PC-3 (cell line): ENCODE results near the gene SWT1. TPM values are rescaled to one million over a fixed set of nuclear protein-coding genes. Genes with fewer than 3 reads are reported as not detected.
A peak's percentile ranks its signal among the peaks of the same experiment; 100 is the strongest.

Experiments
- ATAC-seq: fragments of 200-7000 bp; cut with Tn5 transposase; 2 replicates; pipeline ENCODE4 v1.9.1; 2020; ENCODE audit warnings: mild to moderate bottlenecking, moderate library complexity
- BruUV-seq: library from RNA; stranded (reverse); fragments of 400-500 nt; replicated peaks from 2 replicates; lab custom pipeline; 2021; lab: Mats Ljungman, UMichigan
- CTCF ChIA-PET: fragments of 300-600 bp; sonication (Branson Sonifier 250); formaldehyde crosslinking; loops from one replicate; lab custom pipeline; 2022; ENCODE audit warnings: antibody characterized with exemption; lab: Charles Lee
- POLR2A ChIA-PET: fragments of 300-600 bp; sonication (Branson Sonifier 250); formaldehyde crosslinking; loops from one replicate; lab custom pipeline; 2022; ENCODE audit warnings: antibody characterized with exemption; ENCODE audit not compliant: unreplicated experiment; lab: Charles Lee
- DNase-seq: peaks from one replicate; pipeline ENCODE4 v3.0.0-alpha.2; 2015
- H2AFZ ChIP-seq: fragments of 300-600 bp; sonication (generic); 2 replicates; pipeline ENCODE4 v1.6.0; 2016; ENCODE audit warnings: antibody characterized with exemption, low read length
- H3F3A ChIP-seq: fragments of 300-600 bp; sonication (generic); one replicate; pipeline ENCODE4 v1.6.0; 2017; ENCODE audit warnings: antibody characterized with exemption, low read length, control low read depth, mild to moderate bottlenecking; ENCODE audit not compliant: unreplicated experiment
- H3K27ac ChIP-seq: fragments of 300-600 bp; sonication (generic); 2 replicates; pipeline ENCODE4 v1.5.1; 2016; ENCODE audit warnings: mild to moderate bottlenecking, low read length
- H3K27me3 ChIP-seq: fragments of 300-600 bp; sonication (generic); 2 replicates; pipeline ENCODE4 v1.6.1; 2016; ENCODE audit warnings: low read length, mixed read lengths
- H3K36me3 ChIP-seq: fragments of 300-600 bp; sonication (generic); 2 replicates; pipeline ENCODE4 v1.6.1; 2016; ENCODE audit warnings: low read depth, mixed run types, low read length, mixed read lengths
- H3K4me1 ChIP-seq: fragments of 300-600 bp; sonication (generic); 2 replicates; pipeline ENCODE4 v1.5.1; 2016; ENCODE audit warnings: low read length; ENCODE audit not compliant: insufficient read depth
- H3K4me2 ChIP-seq: fragments of 300-600 bp; sonication (generic); 2 replicates; pipeline ENCODE4 v1.6.0; 2016; ENCODE audit warnings: low read length
- H3K4me3 ChIP-seq: fragments of 300-600 bp; sonication (generic); 2 replicates; pipeline ENCODE4 v1.5.1; 2016; ENCODE audit warnings: mild to moderate bottlenecking, low read length, mixed read lengths
- H3K79me2 ChIP-seq: fragments of 300-600 bp; sonication (generic); 2 replicates; pipeline ENCODE4 v1.6.1; 2017; ENCODE audit warnings: low read length, mixed read lengths
- H3K9ac ChIP-seq: fragments of 300-600 bp; sonication (generic); 2 replicates; pipeline ENCODE4 v1.6.0; 2016; ENCODE audit warnings: mild to moderate bottlenecking, low read length
- H3K9me2 ChIP-seq: fragments of 300-600 bp; sonication (generic); replicated peaks from 2 replicates; pipeline ENCODE4 v1.6.1; 2016; ENCODE audit warnings: mixed run types, low read length, mixed read lengths
- H3K9me3 ChIP-seq: fragments of 300-600 bp; sonication (generic); 2 replicates; pipeline ENCODE4 v1.6.1; 2016; ENCODE audit warnings: low read length, mixed read lengths
- H4K20me1 ChIP-seq: fragments of 300-600 bp; sonication (generic); 2 replicates; pipeline ENCODE4 v1.6.1; 2016; ENCODE audit warnings: low read length, mixed read lengths
- EZH2 ChIP-seq: fragments of 300-600 bp; sonication (generic); IDR thresholded peaks from one replicate; pipeline ENCODE4 v1.6.1; 2017; ENCODE audit warnings: antibody characterized with exemption, mild to moderate bottlenecking, low read length; ENCODE audit not compliant: unreplicated experiment
- EZH2phosphoT487 ChIP-seq: fragments of 300-600 bp; sonication (generic); IDR thresholded peaks from 2 replicates; pipeline ENCODE4 v1.6.1; 2018; ENCODE audit warnings: mild to moderate bottlenecking, antibody characterized with exemption, low read length, borderline replicate concordance
- intact Hi-C: fragments of 100-400 bp; cut with micrococcal nuclease; formaldehyde crosslinking; loops from 2 replicates; pipeline ENCODE4 v1.9.0; 2023
- total RNA-seq: library from RNA; depleted of rRNA; stranded (reverse); fragments of >200 nt; gene quantifications from 2 replicates; pipeline ENCODE4 v1.2.3, GENCODE V29; 2014
- TF ChIP-seq, protein P1 (sequence below): fragments of 300-600 bp; sonication (generic); conservative IDR thresholded peaks from 2 replicates; pipeline ENCODE4 v1.5.1; 2017; ENCODE audit warnings: antibody characterized with exemption, low read depth, mild to moderate bottlenecking, low read length

Gene SWT1
- total RNA-seq, 1 experiment from 2014 or later: 0.69 TPM

DNA sequence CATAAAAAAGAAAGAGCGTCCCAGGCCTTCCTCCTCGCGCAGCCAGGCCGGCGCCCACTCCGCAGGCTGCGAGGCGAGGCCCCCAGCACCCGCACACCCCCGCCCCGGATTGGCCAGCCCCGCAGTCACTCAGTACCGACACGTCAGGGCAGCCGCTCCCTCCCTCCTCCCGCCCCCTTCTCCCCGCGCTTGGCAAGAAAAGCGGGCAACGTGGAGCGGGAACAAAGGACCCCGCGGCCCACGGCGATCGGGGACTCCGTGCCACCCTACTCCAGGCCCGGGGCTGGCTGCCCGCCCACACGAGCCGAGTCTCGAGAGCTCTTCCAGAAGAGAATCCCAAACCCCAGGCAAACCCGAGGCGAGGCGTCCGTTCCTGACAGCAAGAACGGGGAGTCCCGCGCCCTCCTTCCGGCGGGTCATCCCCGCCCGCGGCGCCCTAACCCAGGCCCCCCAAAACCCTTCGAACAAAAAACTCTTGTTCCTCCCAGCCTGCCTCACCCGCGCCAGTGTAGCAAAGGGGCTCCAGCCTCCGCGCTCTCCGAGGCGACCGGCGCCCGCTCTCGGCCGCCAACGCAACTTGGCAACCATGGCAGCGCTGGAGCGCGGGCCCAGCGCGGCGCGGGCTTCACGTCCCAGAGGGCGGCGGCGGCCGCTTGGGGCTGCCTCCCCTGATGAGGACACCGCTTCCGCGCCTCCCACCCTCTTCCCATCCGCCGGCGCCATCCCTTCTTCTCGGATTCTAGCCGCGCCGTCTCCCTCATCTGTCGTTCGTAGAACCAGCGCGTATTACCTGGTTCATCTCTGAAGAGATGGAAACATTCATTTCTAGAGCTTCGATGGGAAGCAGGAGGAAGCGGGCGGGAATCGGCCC lies 159.4 kb downstream of the SWT1 start:
- H3F3A ChIP-seq: no peaks in the 10 kb centered on the region
- peak overlapping the region; percentile 95 for H3K4me2 ChIP-seq
- H3K4me3 ChIP-seq: peak overlapping the region; percentile 98
- ATAC-seq: peak; percentile 63
- H3K4me1 ChIP-seq: peaks cover 33% of the 10 kb centered on the region
- peaks cover 56% of the 10 kb centered on the region for H3K79me2 ChIP-seq
- H3K9me2 ChIP-seq: no peaks in the 10 kb centered on the region
- H4K20me1 ChIP-seq: peaks cover 44% of the 10 kb centered on the region
- no peaks in the 10 kb centered on the region for H3K36me3 ChIP-seq
- BruUV-seq: TSS peak; percentile 44
- intact Hi-C loops: loop anchor here (2.0 to 10.0 kb wide), 3 partner anchors 58 to 356 kb away; no protein-coding TSS in a partner anchor
- POLR2A ChIA-PET: interaction anchor here (0.6 kb wide), 3 partner anchors 12 to 364 kb away, joined by 4 to 10 read pairs (median 4); no protein-coding TSS in a partner anchor
- CTCF ChIA-PET: interaction anchor here (0.6 to 1.0 kb wide), 3 partner anchors 57 to 280 kb away, joined by 3 to 6 read pairs (median 5); no protein-coding TSS in a partner anchor
- TF ChIP-seq EZH2phosphoT487 (no peak), EZH2 (no peak)
- TF ChIP-seq, protein P1, sequence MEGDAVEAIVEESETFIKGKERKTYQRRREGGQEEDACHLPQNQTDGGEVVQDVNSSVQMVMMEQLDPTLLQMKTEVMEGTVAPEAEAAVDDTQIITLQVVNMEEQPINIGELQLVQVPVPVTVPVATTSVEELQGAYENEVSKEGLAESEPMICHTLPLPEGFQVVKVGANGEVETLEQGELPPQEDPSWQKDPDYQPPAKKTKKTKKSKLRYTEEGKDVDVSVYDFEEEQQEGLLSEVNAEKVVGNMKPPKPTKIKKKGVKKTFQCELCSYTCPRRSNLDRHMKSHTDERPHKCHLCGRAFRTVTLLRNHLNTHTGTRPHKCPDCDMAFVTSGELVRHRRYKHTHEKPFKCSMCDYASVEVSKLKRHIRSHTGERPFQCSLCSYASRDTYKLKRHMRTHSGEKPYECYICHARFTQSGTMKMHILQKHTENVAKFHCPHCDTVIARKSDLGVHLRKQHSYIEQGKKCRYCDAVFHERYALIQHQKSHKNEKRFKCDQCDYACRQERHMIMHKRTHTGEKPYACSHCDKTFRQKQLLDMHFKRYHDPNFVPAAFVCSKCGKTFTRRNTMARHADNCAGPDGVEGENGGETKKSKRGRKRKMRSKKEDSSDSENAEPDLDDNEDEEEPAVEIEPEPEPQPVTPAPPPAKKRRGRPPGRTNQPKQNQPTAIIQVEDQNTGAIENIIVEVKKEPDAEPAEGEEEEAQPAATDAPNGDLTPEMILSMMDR: no peak
- H2AFZ ChIP-seq: peak overlapping the region; percentile 66
- no peaks in the 10 kb centered on the region for H3K27me3 ChIP-seq
- no peaks in the 10 kb centered on the region for H3K9me3 ChIP-seq
- peak; percentile 68 for DNase-seq
- peak overlapping the region; percentile 62 for H3K27ac ChIP-seq
- H3K9ac ChIP-seq: peak overlapping the region; percentile 92

DNA sequence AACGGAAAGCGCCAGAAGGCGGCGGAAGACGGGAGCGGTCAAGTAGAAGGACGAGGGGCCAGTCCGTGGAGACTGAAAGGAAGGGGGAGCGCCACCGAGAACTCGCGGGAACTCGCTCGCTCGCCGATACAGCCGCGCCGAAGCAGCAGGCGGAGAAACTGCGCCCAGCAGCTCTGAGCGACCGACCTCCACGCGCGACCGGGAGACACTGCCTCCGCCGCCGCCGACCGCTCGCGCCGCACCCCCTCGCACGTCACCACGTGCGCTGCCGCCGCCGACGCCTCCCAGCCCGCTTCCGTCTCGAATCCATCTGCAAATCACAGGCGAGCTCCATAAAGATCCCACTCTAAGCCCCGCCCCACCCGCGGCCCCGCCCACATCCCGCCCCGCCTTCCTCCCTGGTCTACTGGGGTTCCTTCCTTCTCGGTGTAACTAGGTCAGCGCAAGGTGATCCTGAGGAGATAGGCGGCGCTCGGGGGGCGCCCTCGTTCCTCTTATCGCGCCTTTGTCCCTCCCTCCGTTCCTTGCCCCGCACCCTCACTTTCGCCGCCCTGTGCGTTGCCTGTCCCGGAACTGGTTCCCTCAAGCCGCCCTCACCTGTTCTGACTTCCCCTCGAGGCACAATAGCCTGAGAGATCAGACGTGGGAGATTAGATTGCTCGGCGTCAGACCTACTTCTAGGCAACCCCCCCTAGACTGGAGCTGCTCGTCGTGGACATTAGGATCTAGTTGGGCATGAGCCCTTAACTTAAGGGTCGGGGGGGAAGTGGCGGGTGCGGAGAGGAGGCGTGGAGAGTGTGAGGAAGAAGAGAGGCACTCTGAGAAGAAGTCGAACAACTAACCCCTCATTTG lies 160.3 kb downstream of the SWT1 start, which contains the start of gene IVNS1ABP:
TSS of gene IVNS1ABP (minus strand) at position 210 of the 852 bp plus-strand sequence. CDS start 7,750 bp downstream, outside the sequence.
- Histone ChIP-seq H3K36me3 (no peaks in the 10 kb centered on the region), H3K27me3 (no peaks in the 10 kb centered on the region), H3K79me2 (peaks cover 48% of the 10 kb centered on the region), H3K9me2 (no peaks in the 10 kb centered on the region), H3K9me3 (no peaks in the 10 kb centered on the region), H2AFZ (peak within 1 kb of the TSS; percentile 97), H4K20me1 (peaks cover 36% of the 10 kb centered on the region), H3K27ac (peak within 1 kb of the TSS; percentile 62), H3K4me1 (peaks cover 30% of the 10 kb centered on the region), H3K4me2 (peak within 1 kb of the TSS; percentile 95), H3K9ac (peak within 1 kb of the TSS; percentile 92), H3K4me3 (peak within 1 kb of the TSS; percentile 98), H3F3A (no peaks in the 10 kb centered on the region)
- ChIA-PET CTCF (interaction anchor here (0.6 to 1.0 kb wide), 3 partner anchors 57 to 279 kb away, joined by 3 to 6 read pairs (median 5); no protein-coding TSS in a partner anchor), POLR2A (interaction anchor here (0.6 kb wide), 5 partner anchors 12 to 364 kb away, joined by 3 to 6 read pairs (median 4); no protein-coding TSS in a partner anchor)
- BruUV-seq: TSS peak; percentile 79
- peak; percentile 68 for ATAC-seq
- intact Hi-C loops: loop anchor here (2.0 to 10.0 kb wide), 3 partner anchors 58 to 355 kb away; no protein-coding TSS in a partner anchor
- TF ChIP-seq, protein P1: peak; percentile 32; the same call in 1 of the 2 replicates
- TF ChIP-seq EZH2phosphoT487 (no peak), EZH2 (no peak)
- peak; percentile 78 for DNase-seq
